ENCODE data around the gene VIM.

VIM gene

DNA sequence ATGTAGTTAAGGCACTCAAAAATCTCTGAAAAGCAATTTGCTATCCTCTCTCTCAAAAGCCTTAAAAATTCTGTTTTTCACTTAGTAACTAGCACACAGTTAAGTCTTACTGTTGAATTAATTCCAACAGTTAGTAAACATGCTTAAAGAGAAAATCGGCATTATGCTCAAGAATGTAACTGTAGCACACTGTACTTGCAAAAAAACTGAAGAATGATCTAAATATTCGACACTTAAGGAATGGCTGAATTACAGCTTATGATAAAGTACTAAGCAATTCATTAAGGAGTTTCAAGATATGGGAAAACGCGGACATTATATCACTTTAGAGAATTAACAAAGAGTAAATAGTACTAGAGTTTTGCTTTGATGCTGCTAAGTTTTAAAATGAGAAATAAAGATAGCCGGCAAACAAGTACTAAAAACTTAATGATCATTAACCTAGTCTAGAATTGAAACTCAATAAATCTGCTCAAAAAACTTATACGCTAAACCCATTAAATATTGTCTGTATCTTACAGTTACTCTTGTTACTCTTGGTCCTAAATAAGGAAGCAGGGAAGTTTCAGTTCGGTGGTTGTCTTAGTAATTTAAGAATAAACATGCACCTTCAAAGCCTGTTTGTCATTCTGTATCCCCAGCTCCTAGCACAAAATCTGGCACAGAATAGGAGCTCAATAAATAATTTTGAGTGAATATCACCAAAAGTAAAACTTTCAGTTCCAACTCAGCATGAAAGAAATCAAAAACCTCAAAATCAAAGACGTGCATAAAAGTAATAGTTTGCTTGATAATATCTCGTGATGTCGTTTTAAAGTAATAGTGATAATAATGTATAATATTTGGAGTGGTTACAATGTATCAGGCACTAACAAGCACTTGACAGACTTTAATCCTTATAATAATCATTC is 27.8 kb upstream of the VIM start:
- peak; percentile 2 for DNase-seq (ENCODE audit: low read depth)
- TF ChIP-seq, protein P1, sequence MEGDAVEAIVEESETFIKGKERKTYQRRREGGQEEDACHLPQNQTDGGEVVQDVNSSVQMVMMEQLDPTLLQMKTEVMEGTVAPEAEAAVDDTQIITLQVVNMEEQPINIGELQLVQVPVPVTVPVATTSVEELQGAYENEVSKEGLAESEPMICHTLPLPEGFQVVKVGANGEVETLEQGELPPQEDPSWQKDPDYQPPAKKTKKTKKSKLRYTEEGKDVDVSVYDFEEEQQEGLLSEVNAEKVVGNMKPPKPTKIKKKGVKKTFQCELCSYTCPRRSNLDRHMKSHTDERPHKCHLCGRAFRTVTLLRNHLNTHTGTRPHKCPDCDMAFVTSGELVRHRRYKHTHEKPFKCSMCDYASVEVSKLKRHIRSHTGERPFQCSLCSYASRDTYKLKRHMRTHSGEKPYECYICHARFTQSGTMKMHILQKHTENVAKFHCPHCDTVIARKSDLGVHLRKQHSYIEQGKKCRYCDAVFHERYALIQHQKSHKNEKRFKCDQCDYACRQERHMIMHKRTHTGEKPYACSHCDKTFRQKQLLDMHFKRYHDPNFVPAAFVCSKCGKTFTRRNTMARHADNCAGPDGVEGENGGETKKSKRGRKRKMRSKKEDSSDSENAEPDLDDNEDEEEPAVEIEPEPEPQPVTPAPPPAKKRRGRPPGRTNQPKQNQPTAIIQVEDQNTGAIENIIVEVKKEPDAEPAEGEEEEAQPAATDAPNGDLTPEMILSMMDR (IDR thresholded peaks at IDR 0.05; ENCODE audit: low read depth, low read length, missing control alignments), result no peak
- peak overlapping the region; percentile 65 for H3K4me3 ChIP-seq (ENCODE audit: low read depth, low read length)

DNA sequence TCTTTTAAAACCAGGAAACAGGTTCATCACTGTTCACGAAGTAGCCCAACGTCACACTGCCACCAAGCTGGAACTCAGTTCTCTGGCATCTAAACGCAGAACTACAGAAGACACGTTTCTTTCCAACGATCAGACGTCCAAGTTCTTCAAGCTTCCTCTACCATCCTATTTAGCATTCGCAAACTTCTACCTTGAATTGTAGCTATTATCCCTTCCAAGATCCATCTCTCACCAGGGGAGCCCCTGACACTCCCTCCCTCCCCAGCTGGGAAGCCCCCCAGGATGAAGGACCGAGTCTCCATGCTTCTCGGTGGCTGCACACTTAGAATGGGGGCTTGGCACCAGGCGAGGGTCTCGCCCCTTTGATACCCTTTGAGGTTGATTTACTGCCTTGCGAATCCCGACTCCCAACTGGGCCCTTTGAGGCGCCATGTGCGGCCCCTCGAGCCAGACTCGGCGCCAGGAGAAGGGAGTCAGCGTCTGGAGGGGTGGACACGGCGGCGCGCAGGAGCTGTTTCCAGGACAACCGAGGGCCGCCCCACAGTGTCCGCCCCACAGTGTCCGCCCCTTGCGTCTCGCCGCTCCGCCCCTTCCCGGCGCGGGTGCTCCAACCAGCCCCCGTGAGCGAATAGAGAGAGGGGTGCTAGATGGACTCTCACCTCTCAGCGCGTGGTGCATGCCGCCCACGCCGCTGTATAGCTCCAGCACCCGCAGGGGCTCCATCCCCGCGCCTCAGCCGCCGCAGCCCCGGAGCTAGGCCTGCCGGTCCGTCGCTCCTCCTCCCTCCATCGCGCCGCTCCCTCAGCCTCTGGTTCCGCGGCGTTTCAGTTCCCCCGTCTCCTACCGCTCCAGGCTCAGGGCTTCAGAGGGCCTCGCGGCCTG is 26.9 kb upstream of the VIM start, which contains the start of gene TRDMT1:
Gene TRDMT1, minus strand, starts transcription at position 761 of the 882 bp plus-strand sequence. Its CDS starts 38 bp downstream, at position 723.
- peak; percentile 30 for DNase-seq (ENCODE audit: low read depth)
- peak within 1 kb of the TSS; percentile 65 for H3K4me3 ChIP-seq (ENCODE audit: low read depth, low read length)
- TF ChIP-seq, protein P1 (IDR thresholded peaks at IDR 0.05; ENCODE audit: low read depth, low read length, missing control alignments), result no peak

DNA sequence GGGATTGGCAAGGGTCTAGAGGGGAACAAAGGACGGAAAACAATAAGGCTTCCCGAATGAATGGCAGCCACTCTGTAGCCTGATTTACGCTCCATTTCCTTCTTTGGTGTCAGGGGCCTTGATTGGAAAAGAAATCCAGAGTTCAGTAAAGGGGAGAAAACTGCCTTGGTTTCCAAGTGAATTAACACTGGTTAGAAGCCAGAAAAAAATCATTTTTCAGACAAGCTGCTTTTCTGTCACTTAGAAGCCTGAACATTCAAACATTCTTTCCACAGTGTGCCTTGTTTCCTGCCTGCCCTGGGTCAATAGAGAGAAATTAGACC is 26.3 kb upstream of the VIM start:
- H3K4me3 ChIP-seq (ENCODE audit: low read depth, low read length), result peak overlapping the region; percentile 65; the same call in 1 of the 2 replicates
- TF ChIP-seq, protein P1 (IDR thresholded peaks at IDR 0.05; ENCODE audit: low read depth, low read length, missing control alignments), result no peak
- no peak for DNase-seq (ENCODE audit: low read depth)

DNA sequence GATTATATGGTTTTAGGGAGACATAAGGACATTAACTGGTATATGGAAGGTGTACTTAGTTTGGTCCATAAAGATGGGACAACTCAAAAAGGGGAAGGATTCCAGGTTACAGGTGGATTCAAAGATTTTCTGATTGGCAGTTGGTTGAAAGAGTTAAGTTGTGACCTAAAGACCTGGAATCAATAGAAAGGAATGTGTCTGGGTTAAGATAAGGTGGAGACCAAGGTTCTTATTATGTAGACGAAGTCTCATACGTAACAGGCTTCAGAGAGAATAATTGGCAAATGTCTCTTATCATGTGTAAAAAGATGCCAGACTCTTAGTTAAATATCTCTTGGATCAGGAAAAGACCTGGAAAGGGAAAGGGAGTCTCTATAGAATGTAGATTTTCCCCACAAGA is 25.5 kb upstream of the VIM start:
- TF ChIP-seq, protein P1 (IDR thresholded peaks at IDR 0.05; ENCODE audit: low read depth, low read length, missing control alignments), result no peak
- no peak for DNase-seq (ENCODE audit: low read depth)
- H3K4me3 ChIP-seq (ENCODE audit: low read depth, low read length), result no peak overlapping the region

DNA sequence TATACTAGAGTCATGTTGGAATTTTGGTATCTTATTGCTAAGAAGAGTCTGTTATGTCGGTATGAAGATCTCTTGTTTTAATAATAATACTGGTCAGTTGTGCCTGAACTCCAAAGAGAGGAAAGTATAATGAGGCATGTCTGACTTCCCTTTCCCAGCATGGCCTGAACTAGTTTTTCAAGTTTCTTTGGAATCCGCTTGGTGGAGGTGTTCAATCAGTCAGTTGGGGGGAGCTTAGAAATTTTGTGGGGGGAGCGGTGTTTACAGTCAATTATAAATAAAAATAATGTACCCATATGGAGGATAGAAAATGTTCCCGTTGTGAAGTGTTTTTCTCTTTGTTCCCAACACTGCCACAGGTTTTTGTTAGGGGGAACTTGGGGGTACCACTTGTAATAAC is 25.0 kb upstream of the VIM start:
- no peak overlapping the region for H3K4me3 ChIP-seq (ENCODE audit: low read depth, low read length)
- TF ChIP-seq, protein P1 (IDR thresholded peaks at IDR 0.05; ENCODE audit: low read depth, low read length, missing control alignments), result no peak
- DNase-seq (ENCODE audit: low read depth), result no peak

DNA sequence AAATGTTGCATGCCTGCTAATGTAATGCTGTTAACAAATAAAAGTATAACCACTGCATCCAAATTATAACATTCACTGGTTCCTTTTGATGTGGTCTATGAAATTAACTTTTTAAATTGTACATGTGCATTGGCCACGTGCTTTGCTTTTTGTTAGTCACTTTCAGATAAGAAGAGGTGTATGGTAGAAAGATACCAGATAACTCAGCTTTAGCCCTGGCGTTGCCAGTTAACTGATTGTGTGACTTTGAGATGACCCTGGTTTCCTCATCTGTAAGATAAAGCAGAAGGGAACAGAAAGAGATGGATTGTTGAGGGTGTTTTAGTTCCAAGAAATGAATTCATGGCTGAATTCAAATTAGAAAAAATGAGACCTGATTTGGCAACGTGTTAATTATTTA is 24.6 kb upstream of the VIM start:
- no peak overlapping the region for H3K4me3 ChIP-seq (ENCODE audit: low read depth, low read length)
- no peak for DNase-seq (ENCODE audit: low read depth)

More for the DNA sequence above, 24.6 kb upstream of the VIM start:
- TF ChIP-seq, protein P1 (IDR thresholded peaks at IDR 0.05; ENCODE audit: low read depth, low read length, missing control alignments), result no peak

Measured in GM12864 (cell line).